HG03354 (cell line): ENCODE results near the gene ADCYAP1.
"Not testable (repeated sequence)": the region's sequence is repeated elsewhere in the genome, so short reads cannot be mapped to it uniquely, and the experiment has no call there.

Experiments
- ATAC-seq: cut with Tn5 transposase; IDR thresholded peaks from one replicate; pipeline ENCODE4 v1.9.1; 2021; ENCODE audit warnings: mild to moderate bottlenecking; ENCODE audit not compliant: unreplicated experiment, poor library complexity, severe bottlenecking

The ADCYAP1 gene

GRCh38 chr18:904218-905090, at the start of gene ADCYAP1:
ADCYAP1 (plus strand) TSS chr18:904871; CDS start chr18:905387, 516 bp downstream.
- no peak for ATAC-seq

DNA sequence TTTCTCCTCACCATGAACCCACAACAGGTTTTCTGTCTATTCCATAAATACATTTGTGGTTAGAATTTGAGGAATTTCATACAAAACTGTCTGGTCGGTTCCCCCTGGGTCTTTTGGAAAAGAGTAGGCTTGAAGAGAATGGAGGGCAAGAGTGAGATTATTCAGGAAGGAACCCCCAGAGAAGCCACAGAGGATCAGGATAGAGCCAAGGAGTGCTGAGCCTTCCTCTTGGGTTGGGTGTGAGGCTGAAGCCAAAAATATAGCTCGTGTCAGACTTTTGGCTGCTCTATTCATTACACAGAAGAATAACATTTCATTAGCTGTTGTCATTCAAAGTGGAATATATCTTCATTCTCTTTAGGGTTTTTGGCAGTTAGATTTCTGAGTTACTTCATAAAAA, 46.7 kb upstream of the ADCYAP1 start:
- ATAC-seq = no peak

DNA sequence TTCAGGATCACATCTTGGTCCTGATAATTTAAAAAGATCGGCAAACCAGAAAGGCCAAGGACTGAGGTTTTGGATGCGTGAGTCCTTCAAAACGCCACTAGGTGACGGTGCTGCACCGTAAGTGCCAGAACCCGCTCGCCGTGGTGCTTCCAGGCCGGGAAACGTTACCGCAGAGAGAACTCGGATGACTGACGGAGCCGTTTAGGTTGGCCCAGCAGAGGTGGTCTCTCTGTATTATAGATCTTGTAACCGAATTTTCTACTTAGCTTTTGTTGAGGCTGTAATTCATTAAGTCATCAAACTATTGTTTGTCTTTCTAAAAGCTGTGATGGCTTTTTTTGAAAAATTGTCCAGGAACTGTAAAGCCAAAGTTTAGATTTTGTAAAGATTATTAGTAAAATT, 39.8 kb upstream of the ADCYAP1 start:
- peak; percentile 94 for ATAC-seq

DNA sequence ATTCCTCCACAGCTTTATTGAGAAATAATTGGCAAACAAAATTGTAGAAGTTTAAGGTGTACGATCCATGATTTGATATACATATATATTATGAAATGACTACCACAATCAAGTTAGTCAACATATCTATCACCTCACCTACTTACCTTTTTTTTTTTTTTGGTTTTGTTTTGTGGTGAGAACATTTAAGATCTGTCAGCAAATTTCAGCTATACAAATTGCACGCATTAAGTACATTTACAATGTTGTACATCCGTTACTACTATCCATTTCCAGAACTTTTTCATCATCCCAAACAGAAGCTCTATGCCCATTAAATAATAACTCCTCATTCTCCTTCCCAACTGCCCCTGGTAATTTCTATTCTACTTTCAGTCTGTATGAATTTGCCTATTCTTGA, 37.4 kb upstream of the ADCYAP1 start:
- no peak for ATAC-seq

DNA sequence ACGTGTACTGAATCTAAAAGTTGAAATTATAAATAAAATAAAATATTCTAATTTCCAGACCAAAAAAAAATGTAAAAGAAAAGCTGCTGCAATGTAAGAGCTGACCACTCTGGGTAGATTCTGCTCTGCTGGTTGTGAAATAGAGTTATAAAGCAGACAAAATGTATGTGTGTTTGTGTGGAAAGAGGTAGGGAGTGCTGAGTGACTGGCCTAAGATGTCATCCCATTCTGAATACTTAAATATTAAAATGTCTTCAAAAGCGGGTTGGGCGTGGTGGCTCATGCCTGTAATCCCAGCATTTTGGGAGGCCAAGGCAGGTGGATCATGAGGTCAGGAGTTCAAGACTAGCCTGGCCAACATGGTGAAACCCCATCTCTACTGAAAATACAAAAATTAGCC, 31.2 kb upstream of the ADCYAP1 start:
- ATAC-seq = not testable (repeated sequence)

DNA sequence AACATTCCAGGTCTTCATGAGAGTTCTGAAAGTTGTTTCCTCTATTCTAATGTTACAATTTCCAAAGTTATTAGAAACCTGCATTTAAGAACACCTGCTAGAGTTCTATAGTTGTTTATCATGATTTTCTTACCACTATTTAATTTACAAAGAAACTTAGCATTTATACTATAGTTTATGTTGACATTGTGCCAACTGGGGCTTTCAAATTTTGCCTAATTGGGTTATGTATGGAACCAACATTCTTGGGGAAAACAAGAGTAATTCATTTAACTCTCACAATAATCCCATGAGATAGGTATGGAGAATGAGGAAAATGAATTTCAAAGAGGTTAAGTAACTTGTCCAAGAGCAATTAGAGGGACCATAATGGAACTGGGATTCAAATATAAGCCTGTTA, 28.8 kb upstream of the ADCYAP1 start:
- no peak for ATAC-seq

- no peak for ATAC-seq
These were observed 27.4 kb upstream of the ADCYAP1 start for GRCh38 chr18:877238-877637.

- ATAC-seq = no peak
These were observed 18.6 kb upstream of the ADCYAP1 start for GRCh38 chr18:886076-886475.

- ATAC-seq = no peak
These were observed 17.0 kb upstream of the ADCYAP1 start for GRCh38 chr18:887716-888115.

GRCh38 chr18:892316-892715, 12.4 kb upstream of the ADCYAP1 start:
- no peak for ATAC-seq

- no peak for ATAC-seq
These were observed 8.4 kb upstream of the ADCYAP1 start for GRCh38 chr18:896315-896714.

- ATAC-seq = no peak
These were observed 2.9 kb upstream of the ADCYAP1 start for GRCh38 chr18:901761-902160.

- ATAC-seq = no peak
These were observed 2.4 kb upstream of the ADCYAP1 start for GRCh38 chr18:902229-902628.

- ATAC-seq = no peak
These were observed 970 bp upstream of the ADCYAP1 start for GRCh38 chr18:903701-904100.

GRCh38 chr18:905307-905947, 756 bp downstream of the ADCYAP1 start:
- ATAC-seq = no peak

- no peak for ATAC-seq
These were observed 1.3 kb downstream of the ADCYAP1 start for GRCh38 chr18:905948-906415.

- ATAC-seq = no peak
These were observed 1.9 kb downstream of the ADCYAP1 start for GRCh38 chr18:906416-907114.

GRCh38 chr18:907115-907884, 2.6 kb downstream of the ADCYAP1 start:
- ATAC-seq = no peak

DNA sequence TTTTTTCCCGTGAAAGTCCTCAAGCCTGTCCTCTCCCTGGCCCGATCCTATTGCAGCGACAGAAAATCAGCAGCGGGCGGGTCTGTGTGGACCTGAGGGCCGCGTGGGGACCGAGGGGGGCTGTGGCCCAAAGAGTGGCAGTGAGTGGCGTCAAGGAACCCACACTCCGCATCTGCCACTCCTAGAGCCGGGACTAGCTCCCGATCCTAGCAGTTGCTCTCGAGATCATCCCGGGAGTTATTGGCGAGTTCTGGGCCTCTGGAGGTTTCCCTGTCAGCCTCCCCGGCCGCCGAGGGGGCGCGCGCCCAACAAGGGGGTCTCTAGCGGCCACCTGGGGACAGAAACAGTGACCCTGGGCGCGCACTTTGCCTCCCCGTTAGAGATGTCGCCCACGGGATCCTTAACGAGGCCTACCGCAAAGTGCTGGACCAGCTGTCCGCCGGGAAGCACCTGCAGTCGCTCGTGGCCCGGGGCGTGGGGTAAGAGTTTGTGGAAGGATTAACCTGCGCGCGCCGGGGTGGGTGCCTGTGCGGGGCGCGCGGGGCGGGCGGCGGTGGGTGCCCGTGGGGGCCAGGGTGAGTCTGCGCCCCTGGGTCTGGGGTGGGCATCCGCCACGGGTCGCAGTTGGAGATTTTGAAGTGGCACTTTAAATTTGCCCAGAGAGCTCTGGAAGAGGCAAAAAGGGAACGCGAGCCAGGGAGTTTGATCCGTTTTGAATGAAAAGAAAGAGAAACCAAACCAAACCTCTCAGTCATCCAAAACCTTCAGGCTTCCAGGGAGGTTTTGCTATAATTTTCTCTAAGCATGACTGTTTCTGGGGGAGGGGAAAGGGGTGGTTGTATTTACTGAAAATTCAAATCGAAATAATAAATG, 3.5 kb downstream of the ADCYAP1 start:
- no peak for ATAC-seq
